ENCODE data around the gene ACSL5. TPM values are rescaled to one million over a fixed set of nuclear protein-coding genes. Genes with fewer than 3 reads are reported as not detected.
"Not testable (repeated sequence)": the region's sequence is repeated elsewhere in the genome, so short reads cannot be mapped to it uniquely, and the experiment has no call there.

The ACSL5 gene
- total and polyA plus RNA-seq, 2 experiments from 2014 or later, result not detected

DNA sequence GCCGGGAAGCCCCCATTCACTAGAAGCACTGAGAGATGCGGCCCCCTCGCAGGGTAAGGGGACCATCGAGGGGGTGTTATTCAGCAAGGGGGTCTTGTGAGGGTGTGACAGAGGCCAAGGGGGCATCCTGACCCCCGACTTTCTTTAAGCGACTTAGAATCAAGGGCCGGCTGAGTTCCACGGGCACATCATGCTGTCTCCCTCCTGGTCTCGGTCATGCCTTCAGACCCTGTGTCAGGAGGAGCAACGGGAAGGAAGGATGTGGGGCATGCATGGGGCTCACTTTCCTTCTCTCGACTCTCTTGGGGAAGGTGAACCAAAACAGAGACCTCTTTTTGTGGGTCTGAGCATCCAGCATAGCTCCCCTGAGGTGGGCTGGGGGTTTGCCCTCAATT, 2.5 kb downstream of the ACSL5 start:
- Mint-ChIP-seq H3K9me3 (peaks cover 6% of the 10 kb centered on the region), H3K4me3 (no peak overlapping the region), H3K27ac (no peak overlapping the region), H3K27me3 (ENCODE audit: insufficient read depth, low read depth, poor library complexity) (peaks cover 3% of the 10 kb centered on the region), H3K36me3 (ENCODE audit: low read depth) (peaks cover 3% of the 10 kb centered on the region; the same call in 1 of the 3 replicates), H3K4me1 (peaks cover 9% of the 10 kb centered on the region)
- H3K36me3 ChIP-seq (ENCODE audit: insufficient read depth), result no peaks in the 10 kb centered on the region
- no peaks in the 10 kb centered on the region for H3K79me2 ChIP-seq (replicated peaks; ENCODE audit: insufficient read depth)
- DNase-seq (ENCODE audit: low spot score), result no peak
- no peak overlapping the region for H2AFZ ChIP-seq
- H3K27me3 ChIP-seq (ENCODE audit: insufficient read depth), result no peaks in the 10 kb centered on the region
- no peaks in the 10 kb centered on the region for H3F3A ChIP-seq (replicated peaks; ENCODE audit: low read depth)
- ATAC-seq, result no peak
- H3K4me3 ChIP-seq, result no peak overlapping the region
- TF ChIP-seq STAT1 (IDR thresholded peaks at IDR 0.05; ENCODE audit: unreplicated experiment) (no peak), JUNB (IDR thresholded peaks at IDR 0.05; ENCODE audit: unreplicated experiment) (no peak), ZNF114 (CRISPR knock-in tag; IDR thresholded peaks at IDR 0.05) (no peak), POLR2AphosphoS5 (IDR thresholded peaks at IDR 0.05; ENCODE audit: low read depth) (no peak), ZNF462 (CRISPR knock-in tag; IDR thresholded peaks at IDR 0.05) (no peak), CTCF (conservative IDR thresholded peaks at IDR 0.05; ENCODE audit: low read depth in 2 of 2) (no peak)
- H3K27ac ChIP-seq (ENCODE audit: low read depth), result no peak overlapping the region
- H3K9me2 ChIP-seq (ENCODE audit: insufficient read depth), result no peaks in the 10 kb centered on the region
- H3K4me1 ChIP-seq (ENCODE audit: insufficient read depth), result no peaks in the 10 kb centered on the region
- no peak overlapping the region for H3K4me2 ChIP-seq
- H4K20me1 ChIP-seq (replicated peaks; ENCODE audit: insufficient read depth), result no peaks in the 10 kb centered on the region

DNA sequence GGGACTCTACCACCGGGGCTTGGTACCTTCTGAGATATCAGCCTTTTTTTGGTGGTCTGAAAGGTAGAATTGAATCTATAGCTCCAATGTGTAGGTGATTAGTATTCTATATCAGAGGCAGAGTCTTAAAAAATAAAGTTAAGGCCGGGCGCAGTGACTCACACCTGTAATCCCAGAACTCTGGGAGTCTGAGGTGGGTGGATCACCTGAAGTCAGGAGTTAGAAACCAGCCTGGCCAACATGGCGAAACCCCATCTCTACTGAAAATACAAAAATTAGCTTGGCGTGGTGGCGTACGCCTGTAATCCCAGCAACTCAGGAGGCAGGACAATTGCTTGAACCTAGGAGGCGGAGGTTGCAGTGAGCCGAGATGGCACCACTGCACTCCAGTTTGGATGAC, 3.2 kb downstream of the ACSL5 start:
- not testable (repeated sequence) for H3K4me1 Mint-ChIP-seq; H3K9me3 Mint-ChIP-seq; ATAC-seq; H3K27me3 ChIP-seq (ENCODE audit: insufficient read depth); H4K20me1 ChIP-seq (replicated peaks; ENCODE audit: insufficient read depth); H3K27me3 Mint-ChIP-seq (ENCODE audit: insufficient read depth, low read depth, poor library complexity); H3K36me3 Mint-ChIP-seq (ENCODE audit: low read depth); DNase-seq (ENCODE audit: low spot score); H3K27ac Mint-ChIP-seq; H3K79me2 ChIP-seq (replicated peaks; ENCODE audit: insufficient read depth); H3K4me3 Mint-ChIP-seq; H2AFZ ChIP-seq; H3K4me1 ChIP-seq (ENCODE audit: insufficient read depth); H3K36me3 ChIP-seq (ENCODE audit: insufficient read depth); H3K4me3 ChIP-seq; H3K4me2 ChIP-seq; H3K27ac ChIP-seq (ENCODE audit: low read depth); H3F3A ChIP-seq (replicated peaks; ENCODE audit: low read depth); H3K9me2 ChIP-seq (ENCODE audit: insufficient read depth)

All from GM23338 (cell line).